Measurements from ENCODE around the gene AEBP2.

AEBP2 gene

GRCh38 chr12:19489168-19489567, 49.9 kb downstream of the AEBP2 start:
- H3K36me3 Mint-ChIP-seq (ENCODE audit: low read depth): peaks cover 66% of the 10 kb centered on the region
- H3K27ac Mint-ChIP-seq: peak overlapping the region; percentile 76
- no peak overlapping the region for H3K4me3 Mint-ChIP-seq
- no peaks in the 10 kb centered on the region for H3K27me3 Mint-ChIP-seq
- peak; percentile 41 for DNase-seq
- H3K9me3 Mint-ChIP-seq: no peaks in the 10 kb centered on the region
- H3K4me1 Mint-ChIP-seq (ENCODE audit: low read depth): peaks cover 65% of the 10 kb centered on the region

GRCh38 chr12:19490908-19491307, 51.6 kb downstream of the AEBP2 start:
- H3K9me3 Mint-ChIP-seq: no peaks in the 10 kb centered on the region
- no peak overlapping the region for H3K4me3 Mint-ChIP-seq
- DNase-seq: no peak
- H3K27ac Mint-ChIP-seq: no peak overlapping the region
- H3K27me3 Mint-ChIP-seq: no peaks in the 10 kb centered on the region
- H3K36me3 Mint-ChIP-seq (ENCODE audit: low read depth): peaks cover 68% of the 10 kb centered on the region
- peaks cover 51% of the 10 kb centered on the region for H3K4me1 Mint-ChIP-seq (ENCODE audit: low read depth)

GRCh38 chr12:19491863-19492262, 52.6 kb downstream of the AEBP2 start:
- no peaks in the 10 kb centered on the region for H3K27me3 Mint-ChIP-seq
- H3K9me3 Mint-ChIP-seq: no peaks in the 10 kb centered on the region
- H3K36me3 Mint-ChIP-seq (ENCODE audit: low read depth): peaks cover 66% of the 10 kb centered on the region
- H3K4me3 Mint-ChIP-seq: no peak overlapping the region
- H3K4me1 Mint-ChIP-seq (ENCODE audit: low read depth): peaks cover 44% of the 10 kb centered on the region
- peak overlapping the region; percentile 42 for H3K27ac Mint-ChIP-seq
- DNase-seq: no peak

GRCh38 chr12:19496219-19496878, 57.1 kb downstream of the AEBP2 start:
- Mint-ChIP-seq H3K4me3 (no peak overlapping the region), H3K36me3 (ENCODE audit: low read depth) (peaks cover 77% of the 10 kb centered on the region), H3K27me3 (no peaks in the 10 kb centered on the region), H3K4me1 (ENCODE audit: low read depth) (peaks cover 32% of the 10 kb centered on the region), H3K9me3 (no peaks in the 10 kb centered on the region), H3K27ac (peak overlapping the region; percentile 20)
- DNase-seq: no peak

- no peaks in the 10 kb centered on the region for H3K27me3 Mint-ChIP-seq
- DNase-seq: no peak
- peaks cover 83% of the 10 kb centered on the region for H3K36me3 Mint-ChIP-seq (ENCODE audit: low read depth)
- H3K4me3 Mint-ChIP-seq: no peak overlapping the region
- H3K27ac Mint-ChIP-seq: peak overlapping the region; percentile 60
- peaks cover 27% of the 10 kb centered on the region for H3K4me1 Mint-ChIP-seq (ENCODE audit: low read depth)
- H3K9me3 Mint-ChIP-seq: no peaks in the 10 kb centered on the region
Observed at GRCh38 chr12:19498099-19498498, 58.8 kb downstream of the AEBP2 start.

- H3K4me1 Mint-ChIP-seq (ENCODE audit: low read depth): peaks cover 29% of the 10 kb centered on the region
- no peak overlapping the region for H3K27ac Mint-ChIP-seq
- no peak overlapping the region for H3K4me3 Mint-ChIP-seq
- no peak for DNase-seq
- no peaks in the 10 kb centered on the region for H3K9me3 Mint-ChIP-seq
- peaks cover 84% of the 10 kb centered on the region for H3K36me3 Mint-ChIP-seq (ENCODE audit: low read depth)
- H3K27me3 Mint-ChIP-seq: no peaks in the 10 kb centered on the region
Observed at GRCh38 chr12:19499030-19499429, 59.7 kb downstream of the AEBP2 start.

- Mint-ChIP-seq H3K9me3 (no peaks in the 10 kb centered on the region), H3K27ac (peak overlapping the region; percentile 4), H3K27me3 (no peaks in the 10 kb centered on the region), H3K36me3 (ENCODE audit: low read depth) (peaks cover 77% of the 10 kb centered on the region), H3K4me3 (no peak overlapping the region), H3K4me1 (ENCODE audit: low read depth) (peaks cover 47% of the 10 kb centered on the region)
- DNase-seq: no peak
Observed at GRCh38 chr12:19506497-19506896, 67.2 kb downstream of the AEBP2 start.

- H3K9me3 Mint-ChIP-seq: no peaks in the 10 kb centered on the region
- H3K27me3 Mint-ChIP-seq: no peaks in the 10 kb centered on the region
- peaks cover 44% of the 10 kb centered on the region for H3K4me1 Mint-ChIP-seq (ENCODE audit: low read depth)
- H3K27ac Mint-ChIP-seq: no peak overlapping the region
- no peak for DNase-seq
- peaks cover 74% of the 10 kb centered on the region for H3K36me3 Mint-ChIP-seq (ENCODE audit: low read depth)
- H3K4me3 Mint-ChIP-seq: no peak overlapping the region
Observed at GRCh38 chr12:19507823-19508222, 68.5 kb downstream of the AEBP2 start.

GRCh38 chr12:19510461-19510860, 71.2 kb downstream of the AEBP2 start:
- Mint-ChIP-seq H3K4me3 (no peak overlapping the region), H3K4me1 (ENCODE audit: low read depth) (peaks cover 33% of the 10 kb centered on the region), H3K27me3 (no peaks in the 10 kb centered on the region), H3K36me3 (ENCODE audit: low read depth) (peaks cover 74% of the 10 kb centered on the region), H3K9me3 (no peaks in the 10 kb centered on the region), H3K27ac (no peak overlapping the region)
- DNase-seq: no peak

- no peak for DNase-seq
- peaks cover 9% of the 10 kb centered on the region for H3K4me1 Mint-ChIP-seq (ENCODE audit: low read depth)
- H3K36me3 Mint-ChIP-seq (ENCODE audit: low read depth): peaks cover 81% of the 10 kb centered on the region
- no peaks in the 10 kb centered on the region for H3K27me3 Mint-ChIP-seq
- H3K4me3 Mint-ChIP-seq: no peak overlapping the region
- no peaks in the 10 kb centered on the region for H3K9me3 Mint-ChIP-seq
- H3K27ac Mint-ChIP-seq: peak overlapping the region; percentile 53
Observed at GRCh38 chr12:19515179-19515578, 75.9 kb downstream of the AEBP2 start.

GRCh38 chr12:19517583-19517982, 78.3 kb downstream of the AEBP2 start:
- no peak for DNase-seq
- Mint-ChIP-seq H3K27ac (no peak overlapping the region), H3K36me3 (ENCODE audit: low read depth) (peaks cover 79% of the 10 kb centered on the region), H3K4me1 (ENCODE audit: low read depth) (peaks cover 8% of the 10 kb centered on the region), H3K4me3 (no peak overlapping the region), H3K9me3 (no peaks in the 10 kb centered on the region), H3K27me3 (no peaks in the 10 kb centered on the region)

- no peak for DNase-seq
- H3K27me3 Mint-ChIP-seq: no peaks in the 10 kb centered on the region
- H3K4me1 Mint-ChIP-seq (ENCODE audit: low read depth): peaks cover 8% of the 10 kb centered on the region
- H3K9me3 Mint-ChIP-seq: no peaks in the 10 kb centered on the region
- H3K27ac Mint-ChIP-seq: no peak overlapping the region
- H3K36me3 Mint-ChIP-seq (ENCODE audit: low read depth): peaks cover 74% of the 10 kb centered on the region
- H3K4me3 Mint-ChIP-seq: no peak overlapping the region
Observed at GRCh38 chr12:19518209-19518608, 78.9 kb downstream of the AEBP2 start.

- no peak overlapping the region for H3K4me3 Mint-ChIP-seq
- H3K4me1 Mint-ChIP-seq (ENCODE audit: low read depth): peaks cover 5% of the 10 kb centered on the region
- no peak overlapping the region for H3K27ac Mint-ChIP-seq
- no peak for DNase-seq
- no peaks in the 10 kb centered on the region for H3K27me3 Mint-ChIP-seq
- H3K9me3 Mint-ChIP-seq: no peaks in the 10 kb centered on the region
- peaks cover 57% of the 10 kb centered on the region for H3K36me3 Mint-ChIP-seq (ENCODE audit: low read depth)
Observed at GRCh38 chr12:19520646-19521415, 81.5 kb downstream of the AEBP2 start.

- Mint-ChIP-seq H3K4me1 (ENCODE audit: low read depth) (peaks cover 39% of the 10 kb centered on the region), H3K9me3 (no peaks in the 10 kb centered on the region), H3K36me3 (ENCODE audit: low read depth) (peaks cover 22% of the 10 kb centered on the region), H3K4me3 (no peak overlapping the region), H3K27me3 (no peaks in the 10 kb centered on the region), H3K27ac (no peak overlapping the region)
- no peak for DNase-seq
Observed at GRCh38 chr12:19525274-19525673, 86.0 kb downstream of the AEBP2 start.

GRCh38 chr12:19527866-19528265, 88.6 kb downstream of the AEBP2 start:
- Mint-ChIP-seq H3K4me3 (no peak overlapping the region), H3K9me3 (no peaks in the 10 kb centered on the region), H3K36me3 (ENCODE audit: low read depth) (peaks cover 9% of the 10 kb centered on the region), H3K27ac (no peak overlapping the region), H3K27me3 (no peaks in the 10 kb centered on the region), H3K4me1 (ENCODE audit: low read depth) (peaks cover 40% of the 10 kb centered on the region)
- DNase-seq: no peak

Data from activated T-cell treated with anti-CD3 and anti-CD28 coated beads, Interleukin-2, amount 50 U/mL, for 24 hours (primary cell).